Measurements from ENCODE around the gene WAC. TPM values are rescaled to one million over a fixed set of nuclear protein-coding genes. Genes with fewer than 3 reads are reported as not detected.
"Not testable (repeated sequence)": the region's sequence is repeated elsewhere in the genome, so short reads cannot be mapped to it uniquely, and the experiment has no call there.

WAC gene
- total RNA-seq, 1 donor, result 92.8 TPM

DNA sequence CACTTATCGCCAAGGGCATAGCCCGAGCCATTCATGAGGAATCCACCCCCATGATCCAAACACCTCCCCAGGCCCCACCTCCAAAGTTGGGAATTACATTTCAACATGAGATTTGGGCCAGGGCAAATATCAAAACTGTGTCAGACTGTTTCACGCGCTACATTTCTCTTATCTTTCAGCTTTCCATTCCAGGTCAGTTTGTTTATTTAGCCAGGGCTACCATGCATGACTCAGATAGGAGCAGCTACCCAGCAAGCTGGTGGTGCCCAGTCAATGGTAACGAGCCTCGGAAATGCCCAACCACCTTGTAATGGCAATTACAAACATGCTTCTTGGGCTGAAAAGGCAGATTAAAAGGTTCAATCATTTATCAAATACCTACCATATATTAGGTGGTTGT is 100.8 kb downstream of the WAC start:
- TF ChIP-seq, protein P1, sequence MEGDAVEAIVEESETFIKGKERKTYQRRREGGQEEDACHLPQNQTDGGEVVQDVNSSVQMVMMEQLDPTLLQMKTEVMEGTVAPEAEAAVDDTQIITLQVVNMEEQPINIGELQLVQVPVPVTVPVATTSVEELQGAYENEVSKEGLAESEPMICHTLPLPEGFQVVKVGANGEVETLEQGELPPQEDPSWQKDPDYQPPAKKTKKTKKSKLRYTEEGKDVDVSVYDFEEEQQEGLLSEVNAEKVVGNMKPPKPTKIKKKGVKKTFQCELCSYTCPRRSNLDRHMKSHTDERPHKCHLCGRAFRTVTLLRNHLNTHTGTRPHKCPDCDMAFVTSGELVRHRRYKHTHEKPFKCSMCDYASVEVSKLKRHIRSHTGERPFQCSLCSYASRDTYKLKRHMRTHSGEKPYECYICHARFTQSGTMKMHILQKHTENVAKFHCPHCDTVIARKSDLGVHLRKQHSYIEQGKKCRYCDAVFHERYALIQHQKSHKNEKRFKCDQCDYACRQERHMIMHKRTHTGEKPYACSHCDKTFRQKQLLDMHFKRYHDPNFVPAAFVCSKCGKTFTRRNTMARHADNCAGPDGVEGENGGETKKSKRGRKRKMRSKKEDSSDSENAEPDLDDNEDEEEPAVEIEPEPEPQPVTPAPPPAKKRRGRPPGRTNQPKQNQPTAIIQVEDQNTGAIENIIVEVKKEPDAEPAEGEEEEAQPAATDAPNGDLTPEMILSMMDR (IDR thresholded peaks at IDR 0.05; ENCODE audit: insufficient read depth, low read depth, low read length), result no peak
- H3K4me3 ChIP-seq (ENCODE audit: low read depth, low read length), result no peak overlapping the region
- peak; percentile 27 for DNase-seq (ENCODE audit: low read depth)

DNA sequence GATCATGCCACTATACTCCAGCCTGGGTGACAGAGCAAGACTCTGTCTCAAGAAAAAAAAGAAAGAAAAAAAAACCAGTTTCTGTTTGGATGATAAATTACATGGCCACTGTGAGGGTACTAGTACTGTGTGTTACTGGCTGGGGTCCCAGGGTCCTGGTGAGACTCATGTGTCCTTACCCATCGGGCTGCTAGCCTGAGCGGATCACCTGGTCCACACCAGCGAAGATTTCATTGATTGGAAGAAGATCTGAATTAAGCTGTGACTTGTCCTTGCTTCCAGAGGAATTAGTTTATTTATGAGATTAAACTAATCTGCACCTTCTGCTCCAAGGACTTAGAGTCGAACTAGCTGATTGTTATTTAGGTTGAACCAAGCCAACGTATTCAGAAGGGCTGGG is 104.4 kb downstream of the WAC start:
- DNase-seq (ENCODE audit: low read depth), result no peak
- TF ChIP-seq, protein P1 (IDR thresholded peaks at IDR 0.05; ENCODE audit: insufficient read depth, low read depth, low read length), result no peak
- no peak overlapping the region for H3K4me3 ChIP-seq (ENCODE audit: low read depth, low read length)

DNA sequence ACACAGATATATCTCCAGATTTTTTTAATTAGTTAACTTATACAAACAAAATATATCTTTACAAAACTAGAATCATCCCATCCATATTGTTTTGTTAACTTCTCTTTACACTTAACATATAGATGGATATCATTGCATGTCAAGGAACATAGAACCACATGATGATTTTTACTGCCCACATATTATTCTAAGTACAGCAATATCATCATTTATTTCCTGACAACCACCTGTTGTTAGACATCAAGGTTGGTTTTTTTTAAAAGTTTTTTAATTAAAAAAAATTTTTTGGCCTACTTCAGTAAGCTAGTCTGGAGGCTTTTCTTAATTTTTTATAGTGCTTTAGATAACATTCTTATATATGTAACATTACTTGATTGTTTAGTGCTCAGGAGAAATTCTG is 105.5 kb downstream of the WAC start:
- TF ChIP-seq, protein P1 (IDR thresholded peaks at IDR 0.05; ENCODE audit: insufficient read depth, low read depth, low read length), result no peak
- H3K4me3 ChIP-seq (ENCODE audit: low read depth, low read length), result no peak overlapping the region
- no peak for DNase-seq (ENCODE audit: low read depth)

DNA sequence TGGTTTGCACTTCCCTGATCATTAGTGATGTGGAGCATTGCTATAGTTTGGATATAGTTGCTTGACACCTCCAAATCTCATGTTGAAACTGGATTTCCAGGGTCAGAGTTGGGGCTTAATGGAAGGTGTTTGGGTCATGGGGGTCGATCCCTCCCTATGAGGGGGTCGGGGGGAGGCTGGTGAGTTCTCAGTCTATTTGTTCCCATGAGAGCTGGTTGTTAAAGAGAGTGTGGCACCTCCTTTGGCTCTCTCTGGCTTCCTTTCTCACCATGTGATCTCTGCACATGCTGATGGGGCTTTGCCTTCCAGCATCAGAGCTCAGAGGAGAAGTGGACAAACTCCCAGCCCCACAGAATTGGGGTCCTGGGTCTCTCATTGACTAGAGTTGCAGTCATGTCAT is 107.6 kb downstream of the WAC start:
- H3K4me3 ChIP-seq (ENCODE audit: low read depth, low read length), result no peak overlapping the region

DNA sequence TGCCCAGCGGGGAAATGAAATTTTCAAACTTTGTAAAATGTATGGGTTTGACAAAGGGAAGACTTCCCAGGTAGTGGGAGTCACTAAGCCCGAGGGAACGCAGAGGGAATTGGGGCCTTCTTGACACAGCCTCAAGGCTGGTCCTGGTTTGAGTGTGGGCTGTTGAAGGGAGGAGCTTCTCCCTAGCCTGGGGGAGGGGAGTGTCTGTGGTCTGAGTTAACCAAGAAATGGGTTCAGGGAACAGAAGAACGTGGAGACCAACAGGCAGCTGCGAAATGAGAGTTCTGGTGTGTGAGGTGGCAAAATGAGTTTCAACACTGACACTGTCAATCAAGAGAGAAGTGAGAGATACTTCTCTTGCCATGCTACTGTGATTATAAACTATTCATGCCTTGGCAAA is 111.7 kb downstream of the WAC start:
- TF ChIP-seq, protein P1 (IDR thresholded peaks at IDR 0.05; ENCODE audit: insufficient read depth, low read depth, low read length), result no peak
- H3K4me3 ChIP-seq (ENCODE audit: low read depth, low read length), result no peak overlapping the region
- no peak for DNase-seq (ENCODE audit: low read depth)

More for the DNA sequence above, 107.6 kb downstream of the WAC start:
- TF ChIP-seq, protein P1 (IDR thresholded peaks at IDR 0.05; ENCODE audit: insufficient read depth, low read depth, low read length), result no peak
- DNase-seq (ENCODE audit: low read depth), result no peak

DNA sequence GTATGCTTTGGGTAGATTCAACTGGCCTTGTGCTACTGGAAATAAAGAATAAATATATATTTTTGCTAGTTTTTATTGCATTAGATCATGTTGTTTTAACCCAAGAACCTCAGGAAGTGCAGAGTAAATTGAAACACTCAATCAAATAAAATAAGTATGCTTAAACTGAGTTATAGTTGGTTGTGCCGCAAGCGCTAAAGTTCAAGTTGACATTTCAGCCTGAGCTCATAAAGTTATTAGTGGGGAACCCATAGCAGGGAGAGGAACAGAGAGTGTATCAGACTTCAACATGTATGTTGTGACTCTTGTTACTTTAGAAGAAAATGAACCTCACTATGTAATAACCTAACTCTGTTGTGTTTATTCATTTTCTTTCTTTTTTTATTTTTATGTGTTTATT is 119.2 kb downstream of the WAC start:
- TF ChIP-seq, protein P1 (IDR thresholded peaks at IDR 0.05; ENCODE audit: insufficient read depth, low read depth, low read length), result no peak
- DNase-seq (ENCODE audit: low read depth), result no peak
- no peak overlapping the region for H3K4me3 ChIP-seq (ENCODE audit: low read depth, low read length)

DNA sequence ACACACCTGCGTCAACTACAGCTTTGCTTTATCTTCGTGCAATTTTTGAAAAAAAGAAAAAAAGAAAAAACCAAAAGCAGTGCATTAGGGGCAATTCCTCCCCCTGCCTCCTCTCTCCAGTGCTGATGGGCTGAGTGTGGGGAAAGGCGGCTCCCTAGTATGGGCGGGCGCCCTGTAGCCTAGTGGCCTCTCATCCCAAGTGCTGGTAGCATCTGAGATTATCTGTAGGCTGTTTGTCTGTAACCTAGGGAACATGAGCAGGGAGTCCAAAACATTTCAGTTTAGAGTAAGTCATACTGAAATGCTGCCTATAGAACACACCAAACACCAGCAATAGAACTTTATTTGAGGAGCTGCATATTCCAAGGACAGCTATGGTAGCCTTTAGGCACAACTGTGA is 119.8 kb downstream of the WAC start:
- H3K4me3 ChIP-seq (ENCODE audit: low read depth, low read length), result no peak overlapping the region
- TF ChIP-seq, protein P1 (IDR thresholded peaks at IDR 0.05; ENCODE audit: insufficient read depth, low read depth, low read length), result no peak
- no peak for DNase-seq (ENCODE audit: low read depth)

DNA sequence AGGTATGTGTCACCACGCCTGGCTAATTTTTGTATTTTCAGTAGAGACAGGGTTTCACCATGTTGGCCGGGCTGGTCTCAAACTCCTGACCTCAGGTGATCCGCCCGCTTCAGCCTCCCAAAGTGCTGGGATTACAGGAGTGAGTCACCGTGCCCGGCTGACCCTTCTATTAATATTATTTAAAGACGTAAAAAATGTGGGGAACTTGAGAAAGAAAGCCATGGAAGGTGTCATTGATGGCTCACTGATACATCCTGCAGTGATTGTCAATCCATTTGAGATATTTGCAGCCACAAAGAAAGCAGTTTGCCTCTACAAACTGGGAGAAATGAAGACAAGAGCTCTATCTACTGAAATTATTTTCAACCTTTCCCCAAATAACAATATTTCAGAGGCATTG is 125.9 kb downstream of the WAC start:
- DNase-seq (ENCODE audit: low read depth); H3K4me3 ChIP-seq (ENCODE audit: low read depth, low read length): not testable (repeated sequence)

Data from fibroblast of villous mesenchyme (primary cell).